WTC11 (cell line): ENCODE measurements around the gene SMIM24.

ENCODE experiments used
- CTCF ChIP-seq: fragments of 200-600 bp; IDR thresholded peaks from 2 replicates; pipeline ENCODE4 v1.8.0; 2022; ENCODE audit warnings: antibody characterized with exemption
- E2F5 ChIP-seq: sonication (generic); formaldehyde crosslinking; IDR thresholded peaks from 2 replicates; pipeline ENCODE4 v1.8.1; 2022; ENCODE audit warnings: mild to moderate bottlenecking, moderate library complexity, missing genetic modification reagents
- MAX ChIP-seq: sonication (generic); formaldehyde crosslinking; IDR thresholded peaks from 2 replicates; pipeline ENCODE4 v1.8.0; 2022; ENCODE audit warnings: mild to moderate bottlenecking, missing genetic modification reagents
- NR3C1 ChIP-seq: sonication (generic); formaldehyde crosslinking; conservative IDR thresholded peaks from 2 replicates; pipeline ENCODE4 v1.8.1; 2023; ENCODE audit warnings: low read depth, mild to moderate bottlenecking, missing genetic modification reagents
- SP1 ChIP-seq: sonication (generic); formaldehyde crosslinking; conservative IDR thresholded peaks from 2 replicates; pipeline ENCODE4 v1.8.1; 2022; ENCODE audit warnings: missing genetic modification reagents
- ZNF317 ChIP-seq: sonication (generic); formaldehyde crosslinking; IDR thresholded peaks from 2 replicates; pipeline ENCODE4 v1.8.1; 2023; ENCODE audit warnings: low read depth, mild to moderate bottlenecking, moderate library complexity, missing genetic modification reagents, borderline replicate concordance

GRCh38 chr19:3513229-3514140 is 33.2 kb upstream of the SMIM24 start:
- TF ChIP-seq CTCF = no peak
- TF ChIP-seq ZNF317 (CRISPR knock-in tag) = no peak
- TF ChIP-seq SP1 (CRISPR knock-in tag) = no peak
- TF ChIP-seq NR3C1 (CRISPR knock-in tag) = no peak
- no peak for TF ChIP-seq MAX (CRISPR knock-in tag)
- no peak for TF ChIP-seq E2F5
